GM18520 (cell line): Measurements from ENCODE around the gene SNX25.
"Not testable (repeated sequence)": the region's sequence is repeated elsewhere in the genome, so short reads cannot be mapped to it uniquely, and the experiment has no call there.

Source experiments
- ATAC-seq: cut with Tn5 transposase; IDR thresholded peaks from one replicate; pipeline ENCODE4 v1.9.1; 2021; ENCODE audit not compliant: unreplicated experiment

The SNX25 gene

DNA sequence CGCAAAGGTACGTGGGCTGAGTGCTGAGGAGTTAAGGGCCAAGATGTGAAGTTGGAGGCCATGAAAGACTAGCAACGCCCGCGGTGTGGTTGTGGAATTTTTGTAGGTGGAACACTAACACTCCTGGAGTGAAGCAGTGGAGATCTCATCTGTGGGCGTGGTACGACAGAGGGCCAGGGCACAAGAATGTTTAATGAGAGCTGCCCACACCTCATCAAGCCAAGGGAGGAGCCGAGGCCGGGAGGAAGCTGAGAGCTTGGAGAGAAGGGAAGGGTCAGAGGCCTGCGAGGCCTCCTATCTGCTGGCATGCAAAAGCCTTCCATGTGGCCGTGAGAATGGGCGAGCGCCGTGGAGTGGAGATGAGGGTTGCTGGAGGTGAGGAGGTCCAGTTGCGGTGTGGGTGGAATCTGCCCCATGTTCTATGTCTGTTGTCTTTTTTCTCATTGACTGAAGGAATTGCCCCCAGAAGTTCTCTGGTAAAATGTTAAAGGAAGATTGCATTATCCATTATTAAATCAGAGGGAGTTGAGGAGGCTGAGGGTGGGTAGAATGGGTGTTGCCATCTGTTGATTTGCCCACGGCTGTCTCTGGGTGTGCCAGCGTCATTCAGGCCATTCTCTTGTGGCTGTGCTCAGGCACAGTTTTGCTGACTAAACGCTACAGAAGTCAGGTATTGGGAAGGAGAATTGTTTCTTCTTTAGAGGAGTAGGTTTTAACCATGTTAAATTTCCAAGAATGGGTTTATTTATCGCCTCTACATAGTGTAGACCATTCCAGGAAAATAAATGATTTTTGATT, 19.8 kb downstream of the SNX25 start:
- no peak for ATAC-seq

DNA sequence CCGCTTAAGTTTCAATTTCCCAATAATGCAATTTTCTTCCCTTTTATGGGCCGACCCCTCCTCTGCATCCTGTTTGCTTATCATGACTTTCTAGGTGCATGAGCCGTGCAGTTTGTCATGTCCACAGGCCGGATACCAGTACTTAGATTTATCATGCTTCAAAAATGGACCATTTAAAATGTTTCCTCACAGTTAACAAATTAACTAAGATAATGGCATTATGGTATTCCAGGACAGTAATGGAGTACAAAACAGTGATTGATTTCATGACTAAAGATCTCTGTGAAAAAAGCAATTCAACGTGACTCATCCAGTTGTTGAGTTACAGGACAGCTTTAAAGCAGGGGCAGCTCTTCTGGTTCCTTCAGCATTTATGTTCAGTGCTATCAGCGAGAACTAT, 23.0 kb downstream of the SNX25 start:
- ATAC-seq = no peak

DNA sequence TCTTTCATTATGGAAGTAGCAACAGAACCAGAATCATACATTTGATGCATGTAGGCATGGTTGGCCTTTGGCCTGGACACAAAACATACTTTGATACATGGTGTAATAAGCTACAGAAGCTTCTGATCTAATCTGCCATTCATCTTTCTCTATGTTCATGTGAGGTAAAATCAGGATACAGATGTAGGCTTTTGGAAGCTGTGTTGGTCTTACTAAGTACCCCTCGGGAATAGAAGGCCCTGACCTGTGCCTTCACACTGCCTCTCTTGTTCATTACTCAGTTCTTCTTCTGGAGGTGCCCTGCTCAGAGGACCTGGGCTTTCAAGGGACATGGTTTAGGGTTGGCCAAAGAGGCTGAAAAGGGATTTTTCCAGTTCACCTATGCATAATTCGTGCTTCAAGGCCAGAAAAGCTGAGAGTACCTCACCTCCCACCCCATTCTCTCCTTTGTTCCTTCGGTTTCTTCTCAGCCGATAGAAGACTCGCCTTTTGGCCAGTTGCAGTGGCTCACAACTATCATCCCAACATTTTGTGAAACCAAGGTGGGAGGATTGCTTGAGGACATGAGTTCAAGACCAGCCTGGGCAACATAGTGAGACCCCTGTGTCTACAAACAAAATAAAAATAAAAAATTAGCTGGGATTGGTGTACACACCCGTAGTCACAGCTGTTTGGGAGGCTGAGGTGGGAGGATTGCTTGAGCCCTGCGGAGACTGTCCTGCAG, 25.9 kb downstream of the SNX25 start:
- ATAC-seq = no peak

DNA sequence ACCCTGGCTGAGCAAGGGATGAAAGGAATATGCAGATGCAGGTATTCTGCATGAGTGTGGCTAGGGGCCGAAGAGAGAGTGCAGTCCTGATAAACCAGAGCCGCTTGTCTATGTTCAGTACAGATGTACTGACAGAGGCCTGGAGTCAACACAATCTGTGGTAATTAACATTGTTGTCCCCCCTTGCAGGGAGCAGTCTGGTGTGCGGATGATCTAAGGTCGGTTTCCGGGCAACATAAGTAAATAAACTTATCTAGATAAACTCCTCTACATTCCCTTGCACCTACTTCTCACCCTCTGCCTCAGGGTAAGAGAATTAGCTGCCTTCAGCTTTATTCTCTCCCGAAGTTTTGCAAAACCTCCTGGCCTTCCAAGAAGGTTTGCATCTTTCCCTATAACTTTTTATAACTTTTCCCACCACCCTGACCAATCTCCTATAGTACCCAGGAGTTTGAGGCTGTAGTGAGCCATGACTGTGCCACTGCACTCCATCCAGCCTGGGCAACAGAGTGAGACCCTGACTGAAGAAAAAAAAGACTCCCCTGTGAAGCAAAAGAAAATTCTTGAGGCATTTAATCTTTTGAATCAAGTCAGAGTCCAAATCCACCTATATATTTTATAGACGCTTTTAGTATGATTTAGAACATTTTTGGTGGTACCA, 26.6 kb downstream of the SNX25 start:
- no peak for ATAC-seq

DNA sequence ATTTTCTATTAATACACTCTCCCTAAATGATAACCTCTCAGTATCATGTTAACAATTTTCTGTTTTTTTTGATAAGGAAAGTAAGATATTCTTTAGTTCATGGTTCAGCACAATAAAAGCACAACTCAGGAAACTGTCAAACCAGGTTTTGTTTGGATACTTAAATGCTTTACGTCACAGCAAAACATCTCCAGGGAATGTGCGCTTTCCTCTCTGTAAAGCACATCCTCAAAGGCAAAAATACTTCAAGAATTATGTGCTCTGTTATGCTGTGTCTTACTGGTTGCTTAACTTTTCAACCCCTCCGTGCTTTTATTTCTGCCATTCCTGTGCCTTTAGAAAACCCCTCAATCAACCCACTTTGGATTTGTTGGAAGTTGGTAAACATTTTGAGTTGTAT, 27.8 kb downstream of the SNX25 start:
- ATAC-seq = no peak

DNA sequence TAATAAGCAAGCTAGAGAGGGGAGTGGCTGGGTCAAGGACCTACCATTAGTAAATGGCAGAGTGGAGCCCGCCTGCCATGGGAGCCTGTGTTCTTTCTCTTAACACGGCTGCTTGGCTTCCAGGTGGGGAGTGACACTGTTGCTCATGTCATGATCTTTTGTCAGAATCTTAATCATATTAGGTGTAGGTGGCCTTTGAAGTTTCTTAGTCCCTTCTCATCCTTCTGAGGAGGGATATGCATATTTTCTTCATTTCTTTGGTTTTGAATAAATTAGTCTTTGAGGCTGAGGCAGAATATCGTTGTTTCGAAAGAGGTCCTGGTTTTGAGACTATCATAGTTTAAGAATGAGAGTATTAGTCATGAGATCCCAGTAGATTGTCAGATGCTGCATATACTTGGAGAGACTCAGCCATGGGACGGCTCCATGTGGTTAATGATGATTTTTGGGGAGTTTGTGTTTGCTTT, 28.9 kb downstream of the SNX25 start:
- no peak for ATAC-seq

DNA sequence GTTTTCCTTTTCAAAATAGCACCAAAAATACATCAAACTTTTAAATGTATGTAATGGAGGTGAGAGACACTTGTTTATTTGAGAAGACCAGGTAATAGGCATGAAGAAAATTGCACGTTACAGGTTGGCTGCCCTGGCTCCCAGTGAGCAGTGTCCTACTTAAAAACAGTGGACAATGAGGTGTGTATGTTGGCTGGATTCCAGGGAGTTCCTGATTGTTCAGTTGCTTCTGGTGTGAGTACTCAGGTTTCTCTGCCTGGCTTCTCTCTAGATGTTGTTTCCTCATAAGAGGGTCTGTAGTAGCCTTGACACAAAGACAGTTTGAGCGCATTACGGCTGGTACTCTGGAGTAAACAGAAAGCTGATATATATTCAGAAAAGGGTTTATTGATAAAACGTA, 29.4 kb downstream of the SNX25 start:
- no peak for ATAC-seq

DNA sequence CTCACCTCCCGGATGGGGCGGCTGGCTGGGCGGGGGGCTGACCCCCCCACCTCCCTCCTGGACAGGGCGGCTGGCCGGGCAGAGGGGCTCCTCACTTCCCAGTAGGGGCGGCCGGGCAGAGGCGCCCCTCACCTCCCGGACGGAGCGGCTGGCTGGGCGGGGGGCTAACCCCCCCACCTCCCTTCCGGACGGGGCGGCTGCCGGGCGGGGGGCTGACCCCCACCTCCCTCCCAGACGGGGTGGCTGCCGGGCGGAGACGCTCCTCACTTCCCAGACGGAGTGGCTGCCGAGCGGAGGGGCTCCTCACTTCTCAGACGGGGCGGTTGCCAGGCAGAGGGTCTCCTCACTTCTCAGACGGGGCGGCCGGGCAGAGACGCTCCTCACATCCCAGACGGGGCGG, 31.1 kb downstream of the SNX25 start:
- ATAC-seq = not testable (repeated sequence)

DNA sequence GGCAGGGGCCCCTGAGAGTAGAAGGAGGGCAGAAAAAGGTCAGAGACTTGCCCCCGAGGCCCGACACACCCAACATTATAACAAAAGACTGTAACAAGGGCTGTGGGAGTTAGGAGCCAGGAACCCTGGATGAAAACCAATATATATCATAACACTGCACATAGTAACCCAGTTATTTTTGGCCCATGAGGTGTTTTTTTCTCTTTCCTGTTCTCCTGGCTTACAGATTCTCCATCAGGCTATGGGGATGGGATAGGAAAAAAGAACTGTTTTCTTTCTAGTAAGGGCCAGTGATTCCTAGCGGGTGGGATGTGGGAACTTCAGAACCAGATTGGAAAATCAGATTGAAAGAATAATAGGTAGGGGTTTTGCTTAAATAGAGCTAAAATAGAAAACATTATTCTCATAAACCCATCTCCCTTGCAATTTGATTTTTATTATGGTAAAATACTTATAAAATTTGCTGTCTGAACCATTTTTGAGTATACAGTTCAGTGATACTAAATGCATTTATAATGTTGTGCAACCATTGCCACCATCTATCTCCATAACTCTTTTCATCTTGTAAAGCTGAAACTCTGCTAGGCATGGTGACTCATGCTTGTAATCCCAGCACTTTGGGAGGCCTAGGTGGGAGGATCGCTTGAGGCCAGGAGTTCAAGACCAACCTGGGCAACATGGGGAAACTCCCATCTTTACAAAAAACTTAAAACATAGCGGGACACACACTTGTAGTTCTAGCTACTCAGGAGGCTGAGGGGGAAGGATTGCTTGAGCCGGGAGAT, 33.5 kb downstream of the SNX25 start:
- no peak for ATAC-seq

DNA sequence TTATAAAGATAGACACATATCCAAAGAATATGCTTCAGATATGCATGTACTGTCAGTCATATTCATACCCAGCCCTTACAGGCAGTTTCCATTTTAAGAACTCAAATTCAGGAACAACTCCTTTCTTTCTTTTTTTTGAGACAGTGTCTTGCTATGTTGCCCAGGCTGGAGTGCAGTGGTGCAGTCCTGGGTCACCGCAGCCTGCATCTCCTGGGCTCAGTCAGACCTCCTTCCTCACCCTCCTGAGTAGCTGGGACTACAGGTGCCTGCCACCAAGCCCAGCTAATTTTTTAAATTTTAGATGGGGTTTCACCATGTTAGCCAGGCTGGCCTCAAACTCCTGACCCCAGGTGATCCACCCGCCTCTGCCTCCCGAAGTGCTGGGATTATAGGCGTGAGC, 34.5 kb downstream of the SNX25 start:
- ATAC-seq = no peak

DNA sequence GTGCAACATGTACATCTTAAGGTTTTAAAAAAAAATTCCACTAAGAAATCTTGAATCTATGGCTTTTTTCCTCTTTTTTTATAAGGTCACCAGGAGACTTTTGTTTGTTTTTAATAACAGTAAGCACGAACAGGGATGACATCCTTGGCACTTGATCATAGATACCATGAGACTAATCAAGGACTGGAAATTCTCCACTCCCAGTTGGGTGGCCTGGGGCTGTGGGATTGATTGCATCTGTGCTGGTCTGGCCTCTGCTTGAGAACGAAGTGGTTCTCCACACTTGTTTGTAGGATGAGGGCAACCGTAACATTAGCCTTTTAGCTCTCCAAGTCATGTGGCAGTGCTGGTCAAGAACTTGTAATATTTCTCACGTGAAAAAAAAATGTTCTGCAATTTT, 35.4 kb downstream of the SNX25 start:
- ATAC-seq = no peak

DNA sequence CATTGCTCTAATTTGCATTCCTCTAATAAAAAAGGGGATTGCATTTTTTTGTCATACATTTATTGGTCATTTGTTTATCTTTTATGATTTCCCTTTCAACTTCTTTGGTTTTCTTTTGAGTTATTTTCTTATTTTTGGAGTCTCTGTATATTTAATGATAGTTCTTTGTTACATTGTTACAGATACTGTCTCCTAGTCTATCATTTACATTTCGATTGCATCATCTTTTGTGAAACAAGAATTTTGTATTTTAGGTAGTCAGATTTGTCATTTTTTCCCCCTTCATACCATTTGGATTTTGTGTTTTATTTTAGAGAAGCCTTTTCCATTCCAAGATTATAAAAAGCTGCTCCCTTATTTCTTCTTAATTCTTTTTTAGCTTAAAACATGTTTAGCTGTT, 37.1 kb downstream of the SNX25 start:
- no peak for ATAC-seq

DNA sequence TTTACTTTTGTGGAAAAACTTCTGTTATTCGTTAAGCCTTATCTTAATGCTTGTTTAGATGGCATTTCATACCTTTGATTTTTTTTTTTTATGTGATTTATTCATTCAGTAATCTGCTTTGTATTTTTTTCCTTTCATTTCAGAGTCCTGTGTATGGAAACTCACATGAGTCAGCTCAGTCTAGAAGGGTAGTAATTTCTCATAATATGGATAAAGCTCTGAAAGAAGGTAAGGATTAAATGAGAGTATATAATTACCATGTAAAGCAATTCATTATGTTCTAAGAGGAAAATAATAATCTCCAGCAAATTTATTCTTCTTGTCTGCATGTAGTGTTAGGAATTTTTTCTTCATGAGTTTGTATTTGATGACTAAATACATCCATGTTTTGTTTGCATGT, 37.8 kb downstream of the SNX25 start:
- ATAC-seq = no peak

DNA sequence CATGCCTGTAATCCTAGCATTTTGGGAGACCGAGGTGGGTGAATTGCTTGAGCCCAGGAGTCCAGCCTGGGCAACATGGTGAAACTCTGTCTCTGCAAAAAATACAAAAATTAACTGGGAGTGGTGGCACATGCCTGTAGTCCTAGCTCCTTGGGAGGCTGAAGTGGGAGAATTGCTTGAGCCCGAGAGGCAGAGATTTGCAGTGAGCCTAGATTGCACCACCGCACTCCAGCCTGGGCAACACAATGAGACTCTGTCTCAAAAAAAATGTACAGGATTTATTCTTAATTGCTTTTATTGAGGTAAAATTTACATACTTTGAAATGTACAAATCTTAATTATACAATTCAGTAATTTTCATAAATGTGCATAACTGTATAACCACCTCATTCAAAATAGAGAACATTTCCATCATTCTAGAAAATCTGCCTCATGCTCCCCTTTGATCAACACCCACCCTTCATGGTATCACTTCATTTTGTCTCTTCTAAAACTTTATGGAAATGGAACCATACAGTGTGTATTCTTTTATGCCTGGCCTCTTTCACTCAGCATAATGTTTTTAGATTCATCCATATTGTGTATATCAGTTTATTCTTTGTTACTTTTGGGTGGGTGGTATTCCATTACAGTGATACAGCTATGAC, 39.1 kb downstream of the SNX25 start:
- ATAC-seq = no peak

DNA sequence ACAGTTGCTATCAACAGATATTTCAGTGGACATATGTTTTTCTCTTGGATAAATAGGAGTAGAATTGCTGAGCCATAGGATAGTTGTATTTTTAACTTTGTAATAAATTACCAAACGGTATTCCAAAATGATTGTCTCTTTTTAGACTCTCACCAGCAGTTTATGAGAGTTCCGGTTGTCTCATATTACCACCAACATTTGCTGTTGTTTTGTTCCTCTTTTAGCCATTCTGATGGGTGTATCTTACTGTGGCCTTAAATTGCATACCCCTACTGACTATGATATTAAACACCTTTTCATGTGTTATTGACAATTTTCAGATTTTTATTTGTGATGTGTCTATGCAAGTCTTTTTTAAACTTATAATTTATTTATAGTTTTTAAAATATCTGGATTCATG, 39.7 kb downstream of the SNX25 start:
- no peak for ATAC-seq

DNA sequence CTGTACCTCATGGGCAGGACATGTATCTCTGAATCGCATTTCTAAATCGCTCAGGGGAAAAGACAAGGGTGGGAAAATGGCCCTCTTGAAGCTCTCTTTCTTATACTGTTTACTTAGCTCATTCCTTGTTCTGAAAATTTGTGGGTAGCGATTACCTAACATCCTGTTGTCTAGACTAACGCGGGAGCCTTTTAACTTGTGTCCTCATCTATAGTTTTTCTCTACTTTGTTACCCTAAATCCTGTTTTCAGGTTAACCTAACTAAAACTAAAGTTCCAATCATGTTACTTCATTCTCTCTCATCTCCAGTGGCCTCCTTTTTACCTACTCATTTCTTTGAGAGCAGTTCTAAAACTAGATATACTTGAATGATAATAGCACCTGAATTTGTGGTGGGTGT, 45.0 kb downstream of the SNX25 start:
- no peak for ATAC-seq

DNA sequence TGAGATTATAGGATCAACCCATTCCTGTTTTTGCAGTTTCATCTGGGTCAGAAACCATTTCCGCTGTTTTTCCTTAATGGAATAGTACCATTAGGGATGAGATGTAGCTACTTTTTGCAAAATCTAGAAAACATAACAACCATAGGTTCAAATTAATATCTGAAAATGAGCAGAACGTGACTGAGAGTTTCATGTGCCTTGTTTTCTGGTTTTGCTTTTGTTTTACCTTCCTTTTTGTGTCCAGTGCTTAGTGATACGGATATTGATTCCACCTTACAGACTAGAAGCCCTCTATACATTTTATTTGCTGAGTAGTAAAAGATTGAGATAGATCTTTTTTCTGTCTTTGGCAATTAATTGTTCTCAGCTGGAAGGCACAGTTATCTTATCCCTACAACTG, 46.5 kb downstream of the SNX25 start:
- ATAC-seq = no peak

DNA sequence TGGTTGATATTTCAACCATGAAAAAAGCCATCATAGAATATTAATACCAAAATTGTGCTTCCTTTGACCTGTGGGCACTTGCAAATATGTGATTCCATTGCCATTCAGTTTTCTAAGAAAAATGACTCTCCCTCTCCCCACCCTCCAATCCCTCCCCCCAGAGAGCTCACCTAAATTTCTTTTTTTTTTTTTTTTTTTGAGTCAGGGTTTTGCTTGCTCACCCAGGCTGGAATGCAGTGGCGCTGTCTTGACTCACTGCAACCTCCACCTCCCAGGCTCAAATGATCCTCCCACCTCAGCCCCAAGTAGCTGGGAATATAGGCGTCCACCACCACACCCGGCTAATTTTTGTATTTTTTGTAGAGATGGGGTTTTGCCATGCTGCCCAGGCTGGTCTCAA, 47.0 kb downstream of the SNX25 start:
- no peak for ATAC-seq

DNA sequence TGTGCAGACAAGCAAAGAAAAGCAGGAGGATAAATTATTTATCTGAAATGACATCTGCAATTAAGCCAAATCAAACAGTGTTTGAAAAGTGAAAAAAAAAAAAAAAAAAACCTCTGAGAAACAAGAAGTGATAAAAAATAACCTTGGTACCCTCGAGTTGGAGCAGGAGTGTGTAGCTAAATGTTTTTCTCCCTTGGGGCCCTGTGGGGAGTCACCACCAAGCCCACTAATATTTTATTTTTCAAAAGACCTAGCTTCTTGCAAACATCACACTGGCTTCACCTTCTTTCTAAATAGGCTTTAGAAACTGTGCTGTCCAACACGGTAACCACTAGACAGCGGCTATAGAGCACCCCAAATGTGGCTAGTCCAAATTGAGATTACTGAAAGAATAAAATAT, 47.7 kb downstream of the SNX25 start:
- ATAC-seq = no peak

DNA sequence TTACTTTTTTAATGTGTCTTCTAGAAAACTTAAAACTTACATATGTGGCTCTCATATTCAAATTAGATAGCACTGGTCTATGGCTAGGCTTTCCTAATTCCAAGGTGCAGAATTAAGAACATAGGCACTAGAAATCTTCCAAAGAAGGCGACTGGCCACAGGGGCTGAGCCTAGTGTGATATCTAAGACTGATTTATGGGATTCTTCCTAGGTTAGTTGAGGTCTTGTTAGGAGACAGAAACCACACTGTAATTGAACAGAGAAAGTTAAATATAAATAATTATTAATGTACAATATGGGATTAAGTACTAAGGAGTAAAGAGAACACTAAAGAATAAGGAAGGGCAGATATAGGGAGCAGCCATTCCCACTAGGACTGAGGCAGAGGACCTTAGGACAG, 48.3 kb downstream of the SNX25 start:
- ATAC-seq = no peak

DNA sequence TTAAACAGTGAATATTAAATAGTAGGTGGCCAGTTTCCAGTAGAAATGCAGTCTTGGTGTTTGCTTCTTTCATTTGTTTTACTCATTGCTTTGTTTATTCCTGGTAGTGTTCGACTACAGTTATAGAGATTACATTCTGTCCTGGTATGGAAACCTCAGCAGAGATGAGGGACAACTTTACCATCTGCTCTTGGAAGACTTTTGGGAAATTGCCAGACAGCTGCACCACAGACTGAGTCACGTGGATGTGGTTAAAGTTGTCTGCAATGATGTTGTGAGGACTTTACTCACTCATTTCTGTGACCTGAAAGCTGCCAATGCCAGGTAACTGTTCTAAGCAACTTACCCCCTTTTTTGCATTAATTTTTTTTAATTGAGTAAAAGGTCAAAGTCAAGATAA, 49.3 kb downstream of the SNX25 start:
- ATAC-seq = peak; percentile 31
